ENCODE data around the gene HSPBP1. TPM values are rescaled to one million over a fixed set of nuclear protein-coding genes. Genes with fewer than 3 reads are reported as not detected.
A peak's percentile ranks its signal among the peaks of the same experiment; 100 is the strongest.

Gene HSPBP1
- total RNA-seq, 1 experiment from 2014 or later = 122 TPM

DNA sequence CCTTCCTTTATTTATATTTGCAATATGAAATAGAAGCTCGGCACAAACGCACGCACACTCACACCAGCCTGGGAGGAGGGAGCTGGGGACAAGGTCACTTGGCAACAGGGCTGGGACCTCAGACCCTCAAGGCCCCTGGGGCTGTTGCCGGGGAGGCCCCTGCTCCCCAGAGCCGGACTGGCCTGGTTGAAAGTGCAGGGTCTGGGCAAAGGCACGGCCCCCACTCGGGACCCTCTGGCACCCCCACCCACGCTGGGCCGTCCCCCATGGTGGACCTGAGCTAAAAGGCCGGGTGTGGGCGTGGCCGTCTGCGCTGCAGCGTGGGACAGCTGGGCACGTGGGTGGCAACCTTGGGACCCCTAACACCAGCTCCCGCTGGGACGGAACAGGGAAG lies 50.1 kb downstream of the HSPBP1 start:
- ATAC-seq = no peak
- Histone ChIP-seq H3K36me3 (ENCODE audit: low read depth, low read length) (peaks cover 39% of the 10 kb centered on the region), H3F3A (ENCODE audit: low read length, unreplicated experiment) (no peaks in the 10 kb centered on the region), H3K4me1 (ENCODE audit: insufficient read depth, low read length) (no peaks in the 10 kb centered on the region), H3K9me3 (ENCODE audit: low read length) (no peaks in the 10 kb centered on the region), H3K9me2 (replicated peaks; ENCODE audit: low read length) (no peaks in the 10 kb centered on the region), H3K4me2 (ENCODE audit: low read length) (no peak overlapping the region), H3K9ac (ENCODE audit: low read length) (no peak overlapping the region), H2AFZ (ENCODE audit: low read length) (no peak overlapping the region), H3K4me3 (ENCODE audit: low read length) (no peak overlapping the region), H3K79me2 (ENCODE audit: low read length) (no peaks in the 10 kb centered on the region), H4K20me1 (ENCODE audit: low read length) (0 out of 2 replicates have a peak, but pooled peaks cover 8% of the 10 kb centered on the region), H3K27ac (ENCODE audit: low read length) (no peak overlapping the region), H3K27me3 (ENCODE audit: low read length) (no peaks in the 10 kb centered on the region)
- BruUV-seq (replicated peaks) = TSS peak; percentile 71
- ChIA-PET CTCF (no interaction called here), POLR2A (ENCODE audit: unreplicated experiment) (no interaction called here)
- intact Hi-C loops (cut with micrococcal nuclease) = no loop called here
- DNase-seq = no peak
- TF ChIP-seq EZH2phosphoT487 (IDR thresholded peaks at IDR 0.05; ENCODE audit: borderline replicate concordance, low read length) = no peak

DNA sequence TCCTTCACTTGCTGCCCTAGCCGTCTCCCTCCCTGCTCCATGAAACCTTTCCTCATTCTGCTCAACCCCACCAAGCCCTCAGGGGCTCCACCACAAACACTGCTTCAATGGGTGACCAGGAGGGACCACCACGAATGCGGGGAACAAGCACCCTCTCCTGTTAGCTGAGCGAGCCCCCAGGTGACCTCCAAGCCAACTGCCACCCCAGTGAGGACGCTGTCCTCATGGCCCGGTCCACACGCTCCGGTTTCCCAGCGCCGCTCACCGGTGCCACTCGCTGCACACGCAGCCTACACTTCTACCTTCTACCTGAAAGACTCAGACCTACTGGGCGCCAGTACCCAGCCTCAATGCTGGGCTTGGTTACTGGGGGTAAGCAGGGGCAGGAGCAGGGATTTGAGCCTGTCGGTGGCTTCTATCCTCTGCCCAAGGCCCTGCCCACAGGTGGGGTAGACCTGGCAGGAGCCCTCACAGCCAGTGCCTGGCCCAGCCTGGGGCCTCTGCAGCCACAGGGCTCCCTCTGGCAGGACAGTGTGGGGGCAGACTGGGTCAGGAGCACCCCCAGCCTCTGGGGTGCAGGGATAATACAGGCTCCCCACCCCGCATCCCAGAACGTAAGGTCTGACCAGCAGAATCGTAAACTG lies 50.6 kb downstream of the HSPBP1 start:
- Histone ChIP-seq H3K27me3 (ENCODE audit: low read length) (no peaks in the 10 kb centered on the region), H3K4me1 (ENCODE audit: insufficient read depth, low read length) (no peaks in the 10 kb centered on the region), H3K9me2 (replicated peaks; ENCODE audit: low read length) (no peaks in the 10 kb centered on the region), H2AFZ (ENCODE audit: low read length) (no peak overlapping the region), H3K36me3 (ENCODE audit: low read depth, low read length) (peaks cover 35% of the 10 kb centered on the region), H3K27ac (ENCODE audit: low read length) (no peak overlapping the region), H3K4me3 (ENCODE audit: low read length) (no peak overlapping the region), H3K9ac (ENCODE audit: low read length) (no peak overlapping the region), H3K79me2 (ENCODE audit: low read length) (no peaks in the 10 kb centered on the region), H3K4me2 (ENCODE audit: low read length) (no peak overlapping the region), H3K9me3 (ENCODE audit: low read length) (no peaks in the 10 kb centered on the region), H3F3A (ENCODE audit: low read length, unreplicated experiment) (no peaks in the 10 kb centered on the region), H4K20me1 (ENCODE audit: low read length) (0 out of 2 replicates have a peak, but pooled peaks cover 8% of the 10 kb centered on the region)
- intact Hi-C loops (cut with micrococcal nuclease) = no loop called here
- ChIA-PET CTCF (no interaction called here), POLR2A (ENCODE audit: unreplicated experiment) (no interaction called here)
- ATAC-seq (no peak), DNase-seq (no peak)
- no TSS peak for BruUV-seq (replicated peaks)
- no peak for TF ChIP-seq EZH2phosphoT487 (IDR thresholded peaks at IDR 0.05; ENCODE audit: borderline replicate concordance, low read length)
- no peak for TF ChIP-seq CTCF (conservative IDR thresholded peaks at IDR 0.05; ENCODE audit: low read depth, low read length)

DNA sequence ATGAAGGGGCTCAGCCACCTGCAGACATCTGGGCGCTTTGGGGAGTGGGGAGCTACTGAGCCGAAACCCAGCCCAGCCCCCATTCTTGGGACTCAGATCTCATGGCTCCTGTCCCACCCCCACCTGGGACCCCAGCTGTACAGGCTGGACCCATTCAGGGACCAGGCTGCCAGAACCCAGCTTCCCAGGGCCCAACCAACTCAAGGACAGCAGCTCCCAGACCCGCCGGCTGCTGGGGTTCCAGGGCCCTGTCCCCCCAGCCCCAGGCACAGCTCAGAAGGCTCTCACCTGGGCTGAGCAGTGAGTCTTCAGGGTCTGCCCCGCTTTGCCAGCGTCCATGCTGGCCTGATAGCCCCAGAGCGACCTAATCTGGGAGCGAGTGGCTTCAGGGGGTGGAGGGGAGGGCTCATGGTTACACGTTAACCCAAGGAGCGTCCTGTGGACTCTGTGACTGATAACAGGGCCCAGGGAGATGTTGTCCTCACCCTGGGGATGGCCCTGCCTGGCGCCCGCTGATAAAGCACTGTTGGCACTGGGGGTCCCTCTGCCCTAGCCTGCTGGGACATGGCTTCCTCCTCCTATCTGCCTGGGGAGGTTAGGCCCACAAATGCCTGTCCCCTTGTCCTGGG lies 51.4 kb downstream of the HSPBP1 start, which contains the start of gene TMEM86B:
TMEM86B (minus strand) TSS at position 361 of the 629 bp plus-strand sequence; CDS start at position 339, 22 bp downstream.
- no peaks in the 10 kb centered on the region for H3K27me3 ChIP-seq (ENCODE audit: low read length)
- ChIA-PET CTCF (no interaction called here), POLR2A (ENCODE audit: unreplicated experiment) (no interaction called here)
- H3K9me2 ChIP-seq (replicated peaks; ENCODE audit: low read length) = no peaks in the 10 kb centered on the region
- no TSS peak for BruUV-seq (replicated peaks)
- no peaks in the 10 kb centered on the region for H3K4me1 ChIP-seq (ENCODE audit: insufficient read depth, low read length)
- peaks cover 35% of the 10 kb centered on the region for H3K36me3 ChIP-seq (ENCODE audit: low read depth, low read length)
- no peak within 1 kb of the TSS for H3K4me2 ChIP-seq (ENCODE audit: low read length)
- no peak within 1 kb of the TSS for H2AFZ ChIP-seq (ENCODE audit: low read length)
- no peak for TF ChIP-seq EZH2 (IDR thresholded peaks at IDR 0.05; ENCODE audit: low read length, unreplicated experiment)
- no peak for TF ChIP-seq EZH2phosphoT487 (IDR thresholded peaks at IDR 0.05; ENCODE audit: borderline replicate concordance, low read length)
- no peak for TF ChIP-seq CTCF (conservative IDR thresholded peaks at IDR 0.05; ENCODE audit: low read depth, low read length)
- no peak within 1 kb of the TSS for H3K4me3 ChIP-seq (ENCODE audit: low read length)
- H3K27ac ChIP-seq (ENCODE audit: low read length) = no peak within 1 kb of the TSS
- no peaks in the 10 kb centered on the region for H3K9me3 ChIP-seq (ENCODE audit: low read length)
- DNase-seq (no peak), ATAC-seq (no peak)
- H3F3A ChIP-seq (ENCODE audit: low read length, unreplicated experiment) = no peaks in the 10 kb centered on the region
- no peaks in the 10 kb centered on the region for H3K79me2 ChIP-seq (ENCODE audit: low read length)
- H4K20me1 ChIP-seq (ENCODE audit: low read length) = 0 out of 2 replicates have a peak, but pooled peaks cover 8% of the 10 kb centered on the region
- no peak within 1 kb of the TSS for H3K9ac ChIP-seq (ENCODE audit: low read length)
- intact Hi-C loops (cut with micrococcal nuclease) = no loop called here

All from PC-3 (cell line).